H1 (cell line): ENCODE results near the gene KCTD11. TPM values are rescaled to one million over a fixed set of nuclear protein-coding genes. Genes with fewer than 3 reads are reported as not detected.
A peak's percentile ranks its signal among the peaks of the same experiment; 100 is the strongest.

ENCODE experiments used
- CTCF ChIA-PET: fragments of 300-600 bp; sonication (Branson Sonifier 250); formaldehyde crosslinking; loops from one replicate; lab custom pipeline; 2021; ENCODE audit not compliant: partially characterized antibody; lab: Charles Lee
- POLR2A ChIA-PET: fragments of 300-600 bp; sonication (Branson Sonifier 250); formaldehyde crosslinking; loops from one replicate; lab custom pipeline; 2021; ENCODE audit warnings: inconsistent platforms; ENCODE audit not compliant: partially characterized antibody; lab: Charles Lee
- DNase-seq, 2 experiments: peaks; one replicate each; pipeline versions ENCODE4 v3.0.0 to v3.0.0-alpha.2; 2010 to 2022; ENCODE audit warnings: low spot score in 2 of 2, low read depth in 1 of 2, mixed read lengths in 1 of 2
- FAIRE-seq: peaks from 2 replicates; lab custom pipeline; 2011; peaks lifted over from hg19 to GRCh38; lab: Jason Lieb, UNC
- H2AFZ ChIP-seq: 2 replicates; pipeline ENCODE4 v1.8.1; 2012; ENCODE audit warnings: low read length, inconsistent platforms
- H2AK5ac ChIP-seq: 2 replicates; pipeline ENCODE4 v1.6.1; 2013; ENCODE audit warnings: low read depth, low read length
- H2BK120ac ChIP-seq: replicated peaks from 2 replicates; pipeline ENCODE3; 2013; ENCODE audit warnings: low read depth, low read length, inconsistent platforms
- H2BK12ac ChIP-seq: 2 replicates; pipeline ENCODE4 v1.6.1; 2013; ENCODE audit warnings: low read depth, low read length
- H2BK15ac ChIP-seq: 2 replicates; pipeline ENCODE4 v1.6.1; 2013; ENCODE audit warnings: low read length
- H2BK20ac ChIP-seq: 2 replicates; pipeline ENCODE4 v1.6.1; 2013; ENCODE audit warnings: low read length
- H2BK5ac ChIP-seq: 2 replicates; pipeline ENCODE4 v1.6.1; 2013; ENCODE audit warnings: low read depth, low read length
- H3K14ac ChIP-seq: 2 replicates; pipeline ENCODE4 v1.6.1; 2013; ENCODE audit warnings: inconsistent platforms; ENCODE audit not compliant: insufficient read length
- H3K18ac ChIP-seq: 2 replicates; pipeline ENCODE4 v1.6.1; 2013; ENCODE audit warnings: low read length; ENCODE audit errors: extremely low read depth
- H3K23ac ChIP-seq: 2 replicates; pipeline ENCODE4 v1.6.1; 2013; ENCODE audit warnings: inconsistent platforms; ENCODE audit not compliant: insufficient read length
- H3K23me2 ChIP-seq: 2 replicates; pipeline ENCODE4 v1.6.1; 2013; ENCODE audit warnings: low read depth, low read length
- H3K27ac ChIP-seq: 2 replicates; pipeline ENCODE4 v1.6.1; 2011; ENCODE audit warnings: low read depth, low read length, inconsistent platforms
- H3K27me3 ChIP-seq, 4 experiments: replicated peaks in 1 of 4; 1 replicate in 1 of 4; 2 replicates in 3 of 4; pipeline versions ENCODE4 v1.6.1 to v1.8.1; 2011 to 2013; ENCODE audit warnings: low read length in 3 of 4, mild to moderate bottlenecking in 3 of 4, inconsistent platforms in 2 of 4, mixed read lengths in 2 of 4, moderate library complexity in 1 of 4; ENCODE audit not compliant: control insufficient read depth in 3 of 4, insufficient read depth in 3 of 4; ENCODE audit errors: extremely low read depth in 1 of 4
- H3K36me3 ChIP-seq, 4 experiments: 2 replicates each; pipeline versions ENCODE4 v1.6.1 to v1.8.1; 2011 to 2013; ENCODE audit warnings: mild to moderate bottlenecking in 4 of 4, low read length in 3 of 4, moderate library complexity in 2 of 4, control low read depth in 1 of 4, inconsistent platforms in 1 of 4; ENCODE audit not compliant: insufficient read depth in 4 of 4, control insufficient read depth in 2 of 4
- H3K4ac ChIP-seq: replicated peaks from 2 replicates; pipeline ENCODE3; 2013; ENCODE audit warnings: low read length, low read depth, mixed read lengths, inconsistent platforms; ENCODE audit not compliant: insufficient read length
- H3K4me1 ChIP-seq, 4 experiments: replicated peaks in 1 of 4; 1 replicate in 1 of 4; 2 replicates in 3 of 4; pipeline versions ENCODE4 v1.6.1 to v1.8.1; 2011 to 2013; ENCODE audit warnings: low read length in 3 of 4, inconsistent platforms in 2 of 4, mixed read lengths in 1 of 4; ENCODE audit not compliant: insufficient read depth in 4 of 4, control insufficient read depth in 3 of 4
- H3K4me2 ChIP-seq, 2 experiments: 2 replicates each; pipeline versions ENCODE4 v1.6.1 to v1.8.1; 2011 to 2013; ENCODE audit warnings: low read depth in 2 of 2, low read length in 2 of 2, control low read depth in 1 of 2, inconsistent platforms in 1 of 2, mild to moderate bottlenecking in 1 of 2; ENCODE audit not compliant: insufficient read depth in 1 of 2
- H3K4me3 ChIP-seq, 4 experiments: fragments of 200-600, 300-600 bp in 1 of 4; sonication (generic), shearing (Covaris generic), sonication (Bioruptor Twin) in 1 of 4; 2 replicates each; pipeline versions ENCODE4 v1.5.1 to v1.8.1; 2011 to 2016; ENCODE audit warnings: low read length in 4 of 4, low read depth in 3 of 4, control low read depth in 2 of 4, inconsistent platforms in 2 of 4, mild to moderate bottlenecking in 2 of 4, mixed read lengths in 1 of 4, moderate library complexity in 1 of 4; ENCODE audit not compliant: insufficient read depth in 2 of 4; ENCODE audit errors: extremely low read depth in 1 of 4
- H3K56ac ChIP-seq: replicated peaks from 2 replicates; pipeline ENCODE3; 2013; ENCODE audit warnings: low read depth, mild to moderate bottlenecking, mixed read lengths, low read length, inconsistent platforms; ENCODE audit not compliant: insufficient read length
- H3K79me1 ChIP-seq: 2 replicates; pipeline ENCODE4 v1.6.1; 2013; ENCODE audit warnings: low read depth, low read length, control low read depth
- H3K79me2 ChIP-seq, 2 experiments: 2 replicates each; pipeline versions ENCODE4 v1.6.1 to v1.8.1; 2012 to 2013; ENCODE audit warnings: low read length in 2 of 2, mild to moderate bottlenecking in 2 of 2, inconsistent platforms in 1 of 2; ENCODE audit not compliant: insufficient read depth in 2 of 2, control insufficient read depth in 1 of 2
- H3K9ac ChIP-seq, 4 experiments: replicated peaks in 1 of 4; 1 replicate in 1 of 4; 2 replicates in 3 of 4; pipeline versions ENCODE4 v1.6.1 to v1.8.1; 2011 to 2013; ENCODE audit warnings: low read depth in 3 of 4, low read length in 3 of 4, control low read depth in 2 of 4, mild to moderate bottlenecking in 2 of 4, moderate library complexity in 2 of 4, inconsistent platforms in 1 of 4; ENCODE audit errors: extremely low read depth in 1 of 4
- H3K9me3 ChIP-seq, 2 experiments: 2 replicates each; pipeline versions ENCODE4 v1.6.1 to v1.8.1; 2012 to 2013; ENCODE audit warnings: mild to moderate bottlenecking in 2 of 2, moderate library complexity in 2 of 2, control low read depth in 1 of 2, inconsistent platforms in 1 of 2, low read depth in 1 of 2, low read length in 1 of 2, mixed read lengths in 1 of 2; ENCODE audit not compliant: insufficient read depth in 2 of 2
- H4K20me1 ChIP-seq, 2 experiments: replicated peaks in 1 of 2; 2 replicates each; pipeline versions ENCODE3 to v1.8.1; 2011 to 2013; ENCODE audit warnings: inconsistent platforms in 2 of 2, low read length in 2 of 2, mild to moderate bottlenecking in 1 of 2; ENCODE audit not compliant: insufficient read depth in 2 of 2, control insufficient read depth in 1 of 2
- H4K5ac ChIP-seq: 2 replicates; pipeline ENCODE4 v1.6.1; 2013; ENCODE audit warnings: low read length, low read depth, mixed read lengths, inconsistent platforms; ENCODE audit not compliant: insufficient read length
- H4K8ac ChIP-seq: 2 replicates; pipeline ENCODE4 v1.8.0; 2013; ENCODE audit warnings: mild to moderate bottlenecking, moderate library complexity, low read length, inconsistent platforms; ENCODE audit not compliant: insufficient read depth; ENCODE audit errors: extremely low read depth
- H4K91ac ChIP-seq: replicated peaks from 2 replicates; pipeline ENCODE3; 2013; ENCODE audit warnings: low read length, mixed read lengths, inconsistent platforms; ENCODE audit not compliant: insufficient read length
- SIX5 ChIP-seq: IDR thresholded peaks from 2 replicates; pipeline ENCODE4 v1.6.1; 2011; ENCODE audit warnings: mild to moderate bottlenecking, low read depth, low read length
- TEAD4 ChIP-seq: IDR thresholded peaks from 2 replicates; pipeline ENCODE4 v1.6.1; 2012; ENCODE audit warnings: low read depth, low read length, inconsistent platforms, mixed read lengths
- WGBS, 2 experiments: shearing (Covaris generic) in 1 of 2; methylation state at CpG; one replicate each; pipeline versions ENCODE4 v1.1.6 to v1.1.7; 2013 to 2015; ENCODE audit warnings: low lambda C conversion rate in 2 of 2, mixed read lengths in 2 of 2, inconsistent platforms in 1 of 2, low coverage in 1 of 2, missing lambda C conversion rate in 1 of 2; ENCODE audit not compliant: insufficient replicate concordance in 2 of 2, insufficient coverage in 1 of 2, insufficient read length in 1 of 2; ENCODE audit errors: extremely low coverage in 1 of 2, missing lambda C conversion rate in 1 of 2; 5-methylcytosine and 5-hydroxymethylcytosine counted together
- polyA plus RNA-seq, 7 experiments: library from polyadenylated mRNA; depleted of rRNA in 3 of 7; stranded (reverse) in 5 of 7; unstranded in 2 of 7; fragments of >200 nt in 5 of 7; fragments of 200-250 nt in 2 of 7; gene quantifications; 1 replicate in 5 of 7; 2 replicates in 1 of 7; 4 replicates in 1 of 7; pipeline versions ENCODE4 v1.2.1 to v1.2.3, GENCODE V29; 2011 to 2013; ENCODE audit warnings: missing spikeins in 2 of 7, mixed read lengths in 2 of 7
- total RNA-seq: library from RNA; stranded (reverse); fragmentation: NEBNext Ultra II Directional; extraction: Animal tissue kit (Norgen Biotek cat#: 25700); gene quantifications from 2 replicates; pipeline ENCODE4 v1.2.1, GENCODE V29; 2021

Gene KCTD11
- total and polyA plus RNA-seq, 2 of the 8 experiments (the other 6 are each of a cell fraction or from before 2014, with no cell fraction given): 8.6 to 9.2 TPM

DNA sequence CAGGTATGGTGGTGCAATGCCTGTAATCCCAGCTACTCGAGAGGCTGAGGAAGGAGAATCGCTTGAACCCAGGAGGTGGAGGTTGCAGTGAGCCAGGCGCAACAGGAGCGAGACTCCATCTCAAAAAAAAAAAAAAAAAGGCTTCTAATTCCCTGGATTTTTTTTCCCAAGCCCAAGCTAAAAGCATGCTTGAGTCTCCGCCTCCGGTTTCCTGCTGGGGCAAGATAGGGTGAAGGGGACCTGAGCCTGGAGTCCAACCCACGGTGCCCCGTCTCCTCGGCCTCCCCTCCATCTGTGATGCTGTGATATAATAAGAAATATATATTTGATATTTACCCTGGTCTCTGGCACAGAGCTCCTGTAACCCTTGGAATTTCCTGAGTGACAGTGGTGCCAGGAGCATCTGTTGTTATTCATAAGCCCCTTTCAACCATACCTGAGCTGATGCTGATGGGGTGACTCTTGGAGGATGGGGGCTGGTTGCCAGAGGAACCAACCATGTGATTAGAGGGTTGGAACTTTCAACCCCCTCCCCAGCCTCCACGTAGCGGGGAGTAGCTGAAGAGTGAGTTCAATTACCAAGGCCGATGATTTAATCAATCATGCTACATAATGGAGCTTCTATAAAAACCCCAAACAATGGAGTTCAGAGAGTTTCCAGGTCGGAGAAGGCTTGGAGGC is 16.1 kb downstream of the KCTD11 start:
- no peak for DNase-seq
- no peak overlapping the region for H3K27ac ChIP-seq
- peak overlapping the region; percentile 33 for H2BK120ac ChIP-seq
- H2BK15ac ChIP-seq: 0 out of 2 replicates have a peak overlapping the region, but pooled peaks have one; percentile 31
- ChIA-PET POLR2A (interaction anchor here (0.6 to 2.7 kb wide), 13 partner anchors 11 to 213 kb away, joined by 3 to 10 read pairs (median 3); partner anchors contain the start of genes POLR2A, TMEM256, TMEM95 and TNK1), CTCF (interaction anchor here (0.6 to 2.5 kb wide), 9 partner anchors 12 to 193 kb away, joined by 3 to 16 read pairs (median 3); partner anchors contain the start of gene TMEM95)
- peak overlapping the region; percentile 54 for H4K91ac ChIP-seq
- H3K4me3 ChIP-seq: peak overlapping the region in 1 of 4 experiments; percentile 37; a peak in 1 of 8 replicates
- WGBS, 2 experiments: 68% methylated on average over 11 of the region's 13 CpGs; no CpG with 5 or more reads in 1 of the 2 experiments
- peaks cover 0 to 11% (median 4%) of the 10 kb centered on the region in 4 experiments; a peak in 5 of 7 replicates for H3K4me1 ChIP-seq
- no peak overlapping the region for H3K18ac ChIP-seq
- H3K23ac ChIP-seq: no peak overlapping the region
- no peaks in the 10 kb centered on the region for H3K79me1 ChIP-seq
- no peaks in the 10 kb centered on the region for H3K9me3 ChIP-seq
- H3K23me2 ChIP-seq: no peaks in the 10 kb centered on the region
- no peak overlapping the region for H3K14ac ChIP-seq
- H4K8ac ChIP-seq: no peak overlapping the region
- H3K4me2 ChIP-seq: peak overlapping the region; percentile 51 to 52
- 0 out of 2 replicates have a peak, but pooled peaks have one; percentile 6 for TF ChIP-seq TEAD4
- TF ChIP-seq SIX5: no peak
- 0 out of 2 replicates have a peak overlapping the region, but pooled peaks have one; percentile 27 for H2BK12ac ChIP-seq
- no peak overlapping the region for H3K56ac ChIP-seq
- no peak for FAIRE-seq
- no peak overlapping the region for H4K5ac ChIP-seq
- H3K36me3 ChIP-seq: no peaks in the 10 kb centered on the region
- no peak overlapping the region for H3K9ac ChIP-seq
- no peaks in the 10 kb centered on the region for H4K20me1 ChIP-seq
- H2AFZ ChIP-seq: peak overlapping the region; percentile 1; the same call in 1 of the 2 replicates
- no peak overlapping the region for H3K4ac ChIP-seq
- no peak overlapping the region for H2BK20ac ChIP-seq
- no peak overlapping the region for H2BK5ac ChIP-seq
- no peak overlapping the region for H2AK5ac ChIP-seq
- H3K79me2 ChIP-seq: no peaks in the 10 kb centered on the region
- H3K27me3 ChIP-seq: no peaks in the 10 kb centered on the region
